ENCODE data around the gene C1GALT1.

Gene C1GALT1

DNA sequence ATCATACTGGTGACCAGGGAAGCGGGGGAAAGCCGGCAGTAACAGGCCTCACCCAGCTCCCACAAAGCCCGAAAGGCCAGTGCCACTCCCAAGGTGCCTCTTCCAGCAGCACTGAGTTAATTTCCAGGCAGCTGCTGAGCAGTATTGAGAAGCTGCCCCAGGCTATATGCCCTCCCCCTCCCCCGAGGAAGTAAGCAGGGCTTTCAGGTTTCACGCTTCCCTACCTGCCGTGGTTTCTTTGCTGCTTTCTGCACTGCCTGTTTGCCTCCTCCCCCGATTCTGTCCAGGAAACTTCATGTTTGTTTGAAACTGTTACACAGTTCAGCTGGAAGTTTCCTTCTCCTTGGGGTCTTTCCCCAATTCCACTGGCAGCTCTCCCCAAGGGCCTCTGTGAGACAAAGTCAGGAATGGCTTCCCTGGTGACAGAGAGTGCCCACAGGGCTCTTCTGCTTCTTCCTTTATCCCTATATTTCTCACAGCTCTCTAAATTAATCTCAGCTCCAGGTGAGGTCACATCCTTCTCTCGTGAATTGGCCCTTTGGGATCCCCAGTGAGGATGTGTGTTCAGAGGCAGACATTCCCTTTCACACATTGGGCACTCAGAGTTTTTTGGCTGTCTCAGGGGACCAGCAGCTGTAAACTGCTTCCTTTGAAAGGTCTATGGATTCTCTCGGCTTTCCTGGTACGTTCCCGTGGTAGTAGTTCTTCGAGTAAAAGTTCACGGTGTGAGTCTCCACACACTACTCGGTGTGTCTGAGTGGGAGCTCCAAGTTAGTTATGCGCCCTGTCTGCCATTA, 19.4 kb downstream of the C1GALT1 start:
- peak; percentile 49 for DNase-seq (ENCODE audit: low spot score)

DNA sequence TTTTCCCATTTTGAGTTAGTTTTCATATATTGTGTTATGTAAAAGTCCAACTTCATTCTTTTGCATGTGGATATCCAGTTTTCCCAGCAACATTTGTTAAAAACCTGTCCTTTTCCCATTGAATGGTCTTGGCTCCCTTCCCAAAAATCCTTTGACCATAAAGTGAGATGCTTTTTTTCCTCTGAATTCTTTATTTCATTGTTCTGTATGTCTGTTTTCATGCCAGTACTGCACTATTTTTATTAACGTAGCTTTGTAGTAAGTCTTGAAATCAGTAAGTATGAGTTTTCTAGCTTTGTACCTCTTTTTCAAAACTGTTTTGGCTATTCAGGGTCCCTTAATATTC, 20.0 kb downstream of the C1GALT1 start:
- DNase-seq (ENCODE audit: low spot score): no peak

DNA sequence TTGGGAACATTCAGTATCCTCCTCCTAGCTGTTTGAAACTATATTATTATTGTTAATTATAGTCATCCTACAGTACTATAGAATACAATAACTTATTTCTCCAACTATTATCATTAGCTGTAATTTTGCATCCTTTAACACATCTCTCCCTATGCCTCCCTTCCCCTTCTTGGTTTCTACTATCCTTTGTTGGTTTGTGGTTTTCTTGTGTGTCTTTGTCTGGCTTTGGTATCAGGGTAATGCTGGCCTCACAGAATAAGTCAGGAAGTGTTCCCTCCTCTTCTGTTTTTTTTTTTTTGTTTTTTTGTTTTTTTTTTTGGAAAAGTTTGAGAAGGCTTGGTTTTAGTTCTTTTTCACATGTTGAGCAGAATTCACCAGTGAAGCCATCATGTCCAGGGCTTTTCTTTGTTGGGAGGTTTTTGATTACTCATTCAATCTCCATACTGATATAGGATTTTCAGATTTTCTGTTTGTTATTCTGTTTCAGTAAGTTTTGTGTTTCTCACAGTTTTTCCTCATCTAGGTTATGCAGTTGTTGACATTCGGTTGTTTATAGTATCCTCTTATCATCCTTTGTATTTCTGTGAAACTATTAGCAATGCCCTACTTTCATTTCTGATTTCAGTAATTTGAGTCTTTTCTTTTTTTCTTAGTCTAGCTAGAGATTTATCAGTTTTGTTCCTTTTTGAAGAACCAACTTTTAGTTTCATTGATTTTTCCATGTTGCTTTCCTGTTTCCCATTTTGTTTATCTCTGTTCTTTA, 21.6 kb downstream of the C1GALT1 start:
- no peak for DNase-seq (ENCODE audit: low spot score)

DNA sequence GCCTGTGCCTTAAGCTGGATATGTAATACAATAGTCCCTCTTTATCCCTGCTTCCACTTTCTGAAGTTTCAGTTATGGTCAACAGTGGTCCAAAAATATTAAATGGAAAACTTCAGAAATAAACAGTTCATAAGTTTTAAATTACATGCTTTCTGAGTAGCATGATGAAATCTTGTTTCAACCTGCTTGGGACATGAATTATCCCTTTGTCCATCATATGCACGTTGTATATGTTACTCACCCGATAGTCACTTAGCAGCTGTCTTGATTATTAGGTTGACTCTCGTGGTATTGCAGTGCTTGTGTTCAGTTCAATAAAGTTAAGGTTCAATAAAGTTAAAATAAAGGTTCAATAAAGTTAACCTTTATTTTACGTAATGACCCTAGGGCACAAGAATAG, 25.5 kb downstream of the C1GALT1 start:
- DNase-seq (ENCODE audit: low spot score): no peak

DNA sequence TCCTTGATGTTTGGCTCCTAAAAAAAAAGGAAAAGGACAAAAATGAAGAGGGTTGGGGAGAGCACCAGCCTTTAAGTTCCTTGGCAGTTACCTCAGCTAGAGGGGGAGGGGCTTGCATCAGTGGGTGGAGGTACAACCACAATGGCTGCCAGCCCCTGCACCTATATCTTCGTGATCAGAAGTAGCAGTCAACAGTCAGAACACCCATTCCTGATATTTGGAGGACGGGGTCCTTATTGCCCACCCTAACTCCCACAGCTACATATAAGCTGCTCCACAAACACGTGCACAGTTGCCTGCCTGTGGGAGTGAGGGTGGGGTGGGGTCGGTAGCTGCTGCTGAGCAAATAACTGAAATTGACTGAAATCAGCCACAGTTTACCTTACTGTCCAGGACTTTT, 26.2 kb downstream of the C1GALT1 start:
- DNase-seq (ENCODE audit: low spot score): no peak

DNA sequence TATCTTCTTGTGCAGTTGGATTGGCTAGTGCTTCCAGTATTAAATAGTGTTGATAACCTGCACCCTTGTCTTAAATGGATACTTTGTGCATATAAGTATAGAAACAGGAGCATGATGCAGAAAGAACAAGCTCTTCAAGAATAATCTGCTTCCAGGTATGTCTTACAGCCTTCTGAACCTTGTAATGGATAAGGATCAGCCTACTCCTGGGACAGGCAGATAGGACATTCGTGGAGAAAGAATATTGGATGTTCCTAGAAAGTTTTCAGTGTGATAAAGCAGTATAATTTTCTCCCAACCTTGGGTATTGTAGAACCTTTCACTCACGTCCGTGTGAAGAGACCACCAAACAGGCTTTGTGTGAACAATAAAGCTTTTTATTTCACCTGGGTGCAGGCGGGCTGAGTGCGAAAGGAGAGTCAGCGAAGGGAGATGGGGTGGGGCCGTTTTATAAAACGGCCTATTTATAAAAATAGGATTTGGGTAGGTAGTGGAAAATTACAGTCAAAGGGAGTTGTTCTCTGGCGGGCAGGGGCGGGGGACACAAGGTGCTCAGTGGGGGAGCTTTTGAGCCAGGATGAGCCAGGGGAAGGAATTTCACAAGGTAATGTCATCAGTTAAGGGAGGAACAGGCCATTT, 27.2 kb downstream of the C1GALT1 start:
- DNase-seq (ENCODE audit: low spot score): no peak

DNA sequence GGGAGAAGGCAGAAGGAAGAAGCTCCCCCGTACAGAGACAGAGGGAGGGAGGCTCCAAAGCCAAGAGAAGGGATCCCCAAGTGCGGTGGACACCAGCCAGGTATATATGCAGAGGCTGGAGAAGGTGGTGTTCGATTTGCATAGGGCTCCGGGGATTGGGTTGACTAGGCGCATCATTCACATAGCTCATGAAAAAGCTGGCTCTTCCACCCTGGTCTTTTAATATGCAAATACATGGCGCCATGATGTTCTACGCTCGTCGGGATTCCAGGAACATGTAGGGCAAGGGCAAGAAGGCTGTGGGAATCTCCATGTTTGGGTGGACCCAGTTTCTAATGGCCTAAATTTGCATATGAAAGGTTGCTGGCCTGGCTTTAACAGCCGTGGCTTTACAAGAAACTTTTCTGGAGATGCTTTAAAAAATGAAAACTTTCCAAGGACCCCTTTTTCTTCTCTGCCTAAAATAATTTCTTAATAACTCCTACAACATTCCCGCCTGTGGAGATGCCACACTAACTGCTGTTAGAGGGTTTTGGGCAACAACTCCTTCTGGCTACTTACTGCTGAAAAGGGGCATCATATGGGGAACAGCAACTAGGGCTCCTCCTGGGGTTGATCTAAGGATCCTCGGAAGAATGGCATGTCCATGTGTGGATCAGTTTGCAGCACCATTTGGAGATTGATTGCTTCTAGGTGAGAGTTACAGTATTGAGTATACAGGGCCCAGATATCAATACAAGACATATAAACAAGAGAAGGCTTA, 28.3 kb downstream of the C1GALT1 start:
- no peak for DNase-seq (ENCODE audit: low spot score)

DNA sequence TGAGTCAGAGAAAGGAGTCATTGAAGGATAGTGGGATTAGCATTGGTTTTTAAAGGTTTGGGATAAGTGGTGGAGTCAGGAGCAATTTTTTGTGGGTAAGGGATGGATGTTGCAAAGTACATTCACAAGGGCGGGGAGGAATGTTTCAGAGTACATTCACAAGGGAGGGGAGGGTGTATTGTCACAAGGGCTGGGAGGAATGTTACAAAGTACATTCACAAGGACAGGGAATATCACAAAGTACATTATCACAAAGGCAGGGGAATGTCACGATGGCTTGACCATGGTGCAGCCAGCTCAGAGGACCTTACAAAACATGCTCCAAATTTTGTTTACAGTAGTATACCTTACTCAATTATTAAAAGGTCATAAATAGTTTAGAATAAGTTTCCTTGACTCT, 30.3 kb downstream of the C1GALT1 start:
- no peak for DNase-seq (ENCODE audit: low spot score)

DNA sequence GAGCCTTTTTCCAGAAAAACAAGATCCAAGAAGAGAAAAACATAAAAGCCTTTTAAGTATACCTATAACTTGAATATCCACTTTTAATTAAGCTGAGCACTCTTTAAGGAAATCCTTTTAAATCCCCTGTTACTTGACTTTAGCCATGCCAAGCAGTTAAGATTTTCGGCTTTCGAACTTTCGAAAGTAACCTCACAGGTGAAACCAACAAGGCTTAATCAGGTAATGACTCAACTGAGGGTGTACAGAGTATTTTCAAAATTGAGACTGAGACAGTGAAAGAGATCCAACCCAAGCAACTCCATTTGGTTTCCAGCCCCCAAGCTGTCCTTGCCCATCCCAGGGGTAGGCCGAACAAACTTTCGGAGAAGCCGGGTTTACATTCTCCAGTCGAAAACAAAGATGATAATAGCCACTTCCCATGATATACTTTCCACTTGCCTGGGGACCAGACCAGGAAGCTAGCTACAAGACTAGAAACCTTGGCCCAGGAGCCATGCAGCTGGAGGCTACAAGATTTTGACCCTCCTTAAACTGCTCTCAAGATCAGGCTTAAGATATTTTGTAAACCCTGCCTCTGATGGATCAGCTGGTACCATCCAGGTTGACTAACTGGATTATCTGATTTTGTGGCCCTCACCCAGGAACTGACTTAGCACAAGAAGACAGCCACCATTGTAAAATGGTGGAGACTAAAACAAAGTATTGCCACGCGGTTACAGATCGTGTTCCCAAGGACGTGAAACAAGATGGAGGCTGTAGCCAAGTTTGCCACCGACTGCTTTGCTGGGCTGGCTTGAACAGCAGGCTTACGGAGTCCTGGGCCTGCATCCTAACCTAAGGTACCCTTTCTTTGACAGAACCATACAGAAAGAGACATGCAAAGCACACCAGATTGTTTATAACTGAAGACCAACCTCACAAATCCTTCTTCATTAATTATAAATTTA, 32.3 kb downstream of the C1GALT1 start:
- DNase-seq (ENCODE audit: low spot score): no peak

DNA sequence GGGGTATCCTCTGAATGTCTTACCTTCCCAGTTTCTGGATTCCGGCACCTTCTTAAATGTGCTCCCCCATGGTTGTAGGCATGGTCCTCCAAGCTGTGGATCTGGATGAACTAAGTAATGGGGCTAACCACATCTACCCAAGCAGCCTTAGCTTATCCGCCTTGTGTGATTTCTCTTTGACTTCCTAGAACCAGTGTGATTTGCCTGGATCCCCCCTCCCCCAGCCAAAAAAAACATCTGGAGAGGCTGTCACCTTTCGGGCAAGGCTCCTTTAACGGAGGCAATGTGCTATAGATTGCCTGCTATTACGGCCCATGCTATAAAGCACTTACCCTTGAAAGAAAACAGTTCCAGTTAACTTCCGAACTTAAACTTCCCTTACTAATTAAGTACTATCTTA, 33.9 kb downstream of the C1GALT1 start:
- no peak for DNase-seq (ENCODE audit: low spot score)

DNA sequence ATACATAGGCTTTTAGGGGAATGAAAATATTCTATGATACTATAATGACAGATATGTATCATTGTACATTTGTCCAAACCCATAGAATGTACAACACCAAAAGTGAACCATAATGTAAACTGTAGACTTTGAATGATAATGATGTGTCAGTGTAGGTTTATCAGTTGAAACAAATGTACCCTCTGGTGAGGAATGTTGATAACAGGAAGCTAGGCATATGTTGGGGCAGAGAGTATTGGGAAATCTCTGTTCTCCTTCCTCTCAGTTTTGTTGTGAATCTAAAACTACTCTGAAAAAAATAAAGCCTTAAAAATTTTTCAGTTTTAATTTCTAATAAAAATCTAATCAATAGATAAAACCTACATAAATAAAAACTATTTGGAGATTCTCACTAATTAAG, 36.9 kb downstream of the C1GALT1 start:
- DNase-seq (ENCODE audit: low spot score): no peak

DNA sequence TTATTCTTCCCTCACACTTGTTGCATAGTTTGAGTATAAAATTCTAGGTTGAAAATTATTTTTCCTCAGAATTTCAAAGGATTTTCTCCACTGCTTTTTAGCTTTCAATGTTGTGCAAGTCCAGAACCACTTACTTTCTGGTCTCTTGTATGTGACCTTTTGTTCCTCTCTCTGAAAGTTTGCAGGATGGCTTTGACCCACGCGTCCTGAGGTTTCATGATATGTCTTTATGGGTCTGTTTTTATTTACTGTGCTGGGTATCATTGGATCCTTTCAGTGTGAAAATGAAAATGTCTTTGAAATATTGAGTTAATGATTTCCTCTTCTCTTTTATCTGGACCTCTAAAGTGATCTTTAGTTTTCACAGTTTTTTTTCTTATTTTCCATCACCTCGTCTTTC, 38.5 kb downstream of the C1GALT1 start:
- DNase-seq (ENCODE audit: low spot score): no peak

DNA sequence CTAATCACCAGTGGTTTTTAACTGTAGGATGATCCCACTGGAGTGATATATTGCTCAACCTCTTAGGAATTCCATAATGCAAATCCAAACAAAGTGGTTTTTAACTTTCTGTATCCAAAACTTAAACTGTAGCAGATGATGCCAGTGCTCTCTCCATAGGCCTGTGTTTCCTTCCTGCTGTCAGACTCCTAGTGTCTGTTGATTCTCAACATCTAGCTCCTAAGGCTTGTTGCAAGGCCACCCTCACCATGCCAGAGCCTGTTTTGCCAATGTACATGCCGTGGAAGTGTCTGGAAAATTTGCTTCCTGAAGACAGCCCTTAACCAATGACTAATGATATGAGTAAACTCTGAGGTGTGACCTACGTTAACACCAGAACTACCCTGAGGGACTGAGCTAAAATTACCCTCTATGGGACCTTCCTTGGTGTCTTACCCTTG, 39.3 kb downstream of the C1GALT1 start:
- DNase-seq (ENCODE audit: low spot score): no peak

DNA sequence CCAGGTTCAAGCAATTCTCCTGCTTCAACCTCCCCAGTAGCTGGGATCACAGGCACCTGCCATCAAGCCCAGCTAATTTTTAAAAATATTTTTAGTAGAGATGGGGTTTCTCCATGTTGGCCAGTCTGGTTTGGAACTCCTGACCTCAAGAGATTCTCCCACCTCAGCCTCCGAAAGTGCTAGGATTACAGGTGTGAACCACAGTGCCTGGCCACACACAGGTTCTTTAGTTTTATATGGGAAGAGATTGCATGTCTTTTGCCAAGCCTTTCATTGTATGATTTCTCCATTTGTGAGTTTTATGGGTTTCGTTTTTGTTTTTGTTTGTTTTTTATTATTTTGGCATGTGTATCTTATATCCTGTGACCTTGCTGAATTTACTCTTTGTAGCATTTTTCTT, 40.9 kb downstream of the C1GALT1 start:
- DNase-seq (ENCODE audit: low spot score): no peak

DNA sequence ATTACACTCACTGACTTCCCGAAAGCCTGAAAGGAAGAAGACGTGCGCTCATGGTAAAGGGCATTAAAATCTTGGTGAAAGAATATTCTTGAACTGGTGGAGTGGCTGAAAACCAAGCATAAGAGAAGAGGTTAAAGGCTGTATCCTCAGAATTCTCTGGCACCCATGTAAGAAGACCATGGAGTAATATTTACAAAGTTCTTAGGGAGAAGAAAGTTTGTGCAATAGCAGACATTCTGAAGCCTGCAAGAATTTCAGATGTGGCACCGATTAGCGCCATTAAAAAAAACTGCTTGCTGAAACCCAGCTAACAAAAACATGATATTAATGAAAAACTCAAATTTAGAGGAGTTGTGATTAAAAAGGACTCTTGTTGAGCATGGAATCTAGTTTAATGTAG, 44.1 kb downstream of the C1GALT1 start:
- no peak for DNase-seq (ENCODE audit: low spot score)

DNA sequence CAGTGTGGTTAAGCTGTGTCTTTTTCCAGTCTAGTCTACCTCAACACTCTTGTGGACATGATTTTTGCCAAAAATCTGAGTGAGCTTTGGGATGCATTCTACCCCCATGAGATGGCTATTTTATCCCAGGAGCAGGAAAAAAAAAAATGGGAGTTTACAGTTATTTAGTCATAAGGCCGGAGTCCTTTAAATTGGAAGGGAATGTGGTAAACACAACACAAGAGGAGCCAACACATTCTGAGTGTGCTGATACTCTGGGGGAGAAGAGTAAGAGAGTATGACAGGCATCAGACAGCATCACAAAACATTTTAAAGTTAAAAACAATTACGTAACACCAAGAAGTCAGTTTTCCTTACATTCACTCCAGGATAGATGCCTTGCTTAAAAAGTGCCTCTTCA, 46.1 kb downstream of the C1GALT1 start:
- DNase-seq (ENCODE audit: low spot score): no peak

DNA sequence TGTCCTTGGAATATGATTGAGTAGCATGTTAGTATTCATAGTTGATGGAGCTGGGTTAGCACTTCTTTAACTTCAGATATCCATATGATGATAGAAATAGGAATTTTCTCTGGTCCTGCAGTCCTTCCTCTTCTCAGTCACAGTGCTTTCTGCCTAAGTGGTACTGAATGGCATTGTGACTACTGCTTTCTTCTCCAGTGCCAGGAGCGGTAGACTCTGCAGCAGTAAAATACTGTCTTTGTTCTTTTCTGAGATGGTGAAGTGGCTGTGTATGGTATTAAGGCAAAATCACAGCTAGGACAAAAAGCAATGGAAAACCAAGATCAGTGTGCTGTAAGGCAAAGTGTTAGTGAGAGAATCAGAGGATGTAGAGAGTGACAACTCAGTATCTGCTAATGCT, 46.6 kb downstream of the C1GALT1 start:
- DNase-seq (ENCODE audit: low spot score): no peak

DNA sequence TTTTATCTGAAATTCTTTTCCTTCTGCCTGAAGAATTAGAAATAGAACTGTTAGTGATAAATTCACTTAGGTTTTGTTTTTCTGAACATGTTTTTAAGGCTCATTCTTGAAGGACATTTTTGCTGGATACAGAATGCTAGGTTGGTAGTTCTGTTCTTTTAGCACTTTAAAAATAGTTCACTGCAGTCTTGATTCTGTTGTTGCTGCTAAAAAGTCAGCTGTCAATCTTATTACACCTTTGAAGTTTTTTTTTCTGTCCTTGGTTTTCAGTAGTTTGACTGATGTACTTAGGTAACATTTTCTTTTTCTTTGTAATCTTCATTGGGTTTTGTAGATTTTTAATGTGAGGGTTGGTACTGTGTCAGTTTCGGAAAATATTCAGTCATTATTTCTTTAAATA, 48.7 kb downstream of the C1GALT1 start:
- no peak for DNase-seq (ENCODE audit: low spot score)

DNA sequence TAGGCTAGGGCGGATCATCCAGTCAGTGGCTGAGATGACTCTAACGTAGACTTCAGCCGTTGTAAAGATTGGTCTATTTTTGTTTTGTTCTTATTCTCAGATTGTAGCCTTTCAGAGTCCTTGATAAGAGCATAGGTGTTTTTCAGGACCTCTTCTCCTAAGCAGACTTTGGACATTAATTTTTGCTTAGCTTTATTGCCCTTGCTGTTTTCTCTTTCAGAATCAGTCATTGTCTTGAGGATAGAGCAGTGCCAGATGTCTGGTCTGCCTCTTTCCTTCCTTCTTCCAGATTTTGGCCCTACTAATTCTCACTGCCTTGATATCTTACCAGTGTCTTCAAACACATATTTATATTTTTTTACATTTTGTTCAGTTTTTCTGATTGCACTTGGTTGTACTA, 49.5 kb downstream of the C1GALT1 start:
- no peak for DNase-seq (ENCODE audit: low spot score)

DNA sequence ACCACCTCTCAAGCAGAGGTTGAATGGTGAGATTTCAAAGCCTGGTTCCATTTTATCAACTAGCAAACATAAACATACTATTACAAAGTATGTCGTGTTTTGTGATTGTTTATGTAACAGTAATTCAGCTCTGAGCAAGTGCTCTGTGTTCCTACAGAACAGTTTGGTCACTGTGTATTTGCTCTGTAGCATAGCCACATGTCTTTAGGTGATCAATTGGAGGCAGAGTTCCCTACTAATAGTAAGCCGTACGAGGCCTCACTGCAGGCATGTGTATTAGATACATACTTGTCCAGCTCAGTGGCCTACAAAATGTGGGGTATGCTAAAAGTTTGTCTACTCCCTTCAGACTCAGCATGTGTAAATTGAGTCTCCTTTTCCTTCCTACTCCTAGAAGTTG, 53.0 kb downstream of the C1GALT1 start:
- DNase-seq (ENCODE audit: low spot score): no peak

DNA sequence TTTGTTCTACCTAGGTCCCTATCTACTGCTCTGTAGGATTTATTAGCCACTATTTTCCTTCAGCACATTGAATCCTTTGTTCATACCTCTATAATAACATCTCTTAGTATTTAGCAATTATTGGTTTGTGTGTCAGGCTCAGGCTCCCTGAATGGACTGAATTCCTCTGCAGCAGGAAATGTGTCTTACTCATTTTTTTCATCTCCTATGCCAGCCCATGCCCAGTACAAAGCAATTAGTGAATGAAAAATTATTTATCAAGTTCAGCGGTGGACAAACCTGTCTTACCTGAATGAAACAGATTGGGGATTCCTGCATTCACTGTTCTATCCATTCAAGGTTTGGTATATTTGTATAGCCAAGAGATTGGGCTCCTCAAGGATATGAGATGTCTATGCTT, 53.7 kb downstream of the C1GALT1 start:
- DNase-seq (ENCODE audit: low spot score): no peak
